NCI-H187 (cell line): Measurements from ENCODE around the gene RAB34.
"Not testable (repeated sequence)": the region's sequence is repeated elsewhere in the genome, so short reads cannot be mapped to it uniquely, and the experiment has no call there.

Experiments
- DNase-seq, 2 experiments: peaks; one replicate each; lab custom pipeline; 2025; lab: John Stamatoyannopoulos, UW

The RAB34 gene

GRCh38 chr17:28745786-28746411, 28.2 kb upstream of the RAB34 start:
- DNase-seq: no peak

DNA sequence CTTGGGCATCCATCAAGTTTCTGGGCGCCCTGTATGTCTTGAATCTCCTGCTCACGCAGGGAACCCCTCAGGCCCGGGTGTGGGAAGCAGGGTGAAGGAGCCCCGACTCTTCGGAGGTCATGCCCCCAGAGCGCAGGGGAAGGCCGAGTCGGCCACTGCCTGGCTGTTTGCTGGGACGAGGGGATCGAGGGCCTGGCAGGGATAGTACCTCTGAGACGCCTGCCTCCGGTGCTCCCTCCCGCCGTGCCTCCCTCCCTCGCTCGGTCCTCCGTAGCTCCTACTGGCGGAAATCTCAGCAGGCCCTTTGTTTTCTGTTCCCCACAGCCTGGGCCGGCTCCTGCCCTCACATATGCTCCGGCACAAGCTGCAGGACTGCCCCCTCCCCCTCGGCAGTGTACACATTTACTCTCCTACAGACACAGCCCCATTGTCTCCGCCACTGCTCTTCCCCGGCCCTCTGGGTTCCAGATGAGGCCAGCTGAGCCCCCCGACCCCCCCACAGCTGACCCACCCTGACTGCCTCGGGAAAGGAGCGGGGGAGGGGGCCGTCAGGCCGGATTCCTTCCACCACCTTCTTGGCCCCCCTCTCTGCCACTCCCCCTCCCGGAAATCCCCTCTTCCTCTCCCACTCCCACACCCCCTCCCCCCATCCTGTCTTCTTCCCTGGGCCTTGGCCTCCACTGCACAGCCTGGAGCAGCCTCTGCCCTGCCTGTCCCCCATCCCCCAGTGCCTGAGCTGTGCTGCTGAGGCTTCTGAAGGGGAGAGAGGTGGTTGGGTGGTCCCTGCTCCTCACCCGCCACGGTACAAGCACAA, 27.5 kb upstream of the RAB34 start:
- peak in 1 of 2 experiments; percentile 23 for DNase-seq

DNA sequence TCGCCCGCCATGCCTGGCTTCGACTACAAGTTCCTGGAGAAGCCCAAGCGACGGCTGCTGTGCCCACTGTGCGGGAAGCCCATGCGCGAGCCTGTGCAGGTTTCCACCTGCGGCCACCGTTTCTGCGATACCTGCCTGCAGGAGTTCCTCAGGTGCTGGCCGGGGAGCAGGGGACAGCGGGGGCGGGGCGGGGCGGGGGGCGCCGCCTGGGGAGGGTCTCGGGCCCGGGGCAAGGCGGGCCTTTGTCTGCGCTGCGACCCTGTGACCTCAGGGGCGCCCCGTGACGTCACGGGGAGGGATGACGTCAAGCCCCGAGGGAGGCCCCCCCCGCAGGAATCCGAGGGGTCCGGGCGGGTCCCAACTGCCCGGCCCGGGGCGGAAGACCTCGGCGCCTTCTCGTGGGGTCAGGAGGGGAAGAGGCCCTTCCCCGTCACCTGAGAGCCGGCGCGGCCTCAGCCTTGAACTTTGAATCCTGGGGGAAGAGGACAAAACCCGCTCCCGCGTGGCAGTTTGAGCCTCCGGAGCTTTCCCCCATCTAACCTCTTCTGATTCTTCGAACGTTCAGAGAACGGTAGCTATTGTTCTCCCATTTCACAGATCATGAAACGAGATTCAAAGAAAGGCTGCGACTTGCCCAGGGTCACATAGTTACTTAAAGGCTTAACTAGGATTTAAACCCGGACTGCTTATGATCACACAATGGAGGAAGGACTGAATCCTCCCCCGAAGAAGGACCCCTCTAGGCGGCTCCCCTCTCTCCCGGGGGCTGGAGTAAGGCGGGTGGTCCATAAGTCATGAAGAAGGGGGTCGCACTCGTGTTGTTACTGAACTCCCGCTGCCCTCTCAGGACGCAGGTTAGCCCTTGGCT, 26.7 kb upstream of the RAB34 start:
- no peak for DNase-seq

- peak; percentile 65 to 66 for DNase-seq
Observed at GRCh38 chr17:28743243-28744103, 25.8 kb upstream of the RAB34 start, which contains the start of gene TRAF4. Gene TRAF4 (plus strand): TSS chr17:28744011. CDS start chr17:28744113, 102 bp downstream.

GRCh38 chr17:28741358-28742349, 24.0 kb upstream of the RAB34 start:
- no peak for DNase-seq

- no peak for DNase-seq
Observed at GRCh38 chr17:28740406-28741357, 23.0 kb upstream of the RAB34 start.

DNA sequence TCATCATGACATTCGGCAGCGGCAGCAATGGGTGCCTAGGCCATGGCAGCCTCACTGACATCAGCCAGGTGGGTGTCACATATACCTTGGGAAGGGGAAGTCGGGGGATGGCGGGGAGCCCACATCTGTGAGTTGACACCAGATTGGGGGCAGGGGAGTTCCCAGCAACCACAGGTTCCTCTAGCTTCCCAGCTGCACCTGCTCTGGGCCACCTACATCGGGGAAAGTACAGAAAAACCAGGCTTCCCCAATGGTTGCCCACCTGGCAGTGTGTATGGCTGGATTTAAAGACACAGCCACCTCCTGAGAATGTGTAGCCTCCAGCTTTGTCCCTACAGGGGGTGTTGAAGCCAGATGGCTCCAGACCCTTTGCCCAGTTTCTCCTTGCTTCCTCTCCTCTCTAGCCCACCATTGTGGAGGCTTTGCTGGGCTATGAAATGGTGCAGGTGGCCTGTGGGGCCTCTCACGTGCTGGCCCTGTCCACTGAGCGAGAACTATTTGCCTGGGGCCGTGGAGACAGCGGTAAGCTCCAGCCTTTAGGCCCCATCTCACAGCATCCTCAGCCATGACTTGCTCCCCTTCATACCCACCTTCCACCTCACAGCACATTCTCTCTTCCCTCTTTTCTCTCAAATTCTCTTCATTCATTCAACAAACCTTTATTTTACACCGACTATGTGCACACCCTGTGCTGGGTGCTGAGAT, 21.2 kb upstream of the RAB34 start:
- no peak for DNase-seq

DNA sequence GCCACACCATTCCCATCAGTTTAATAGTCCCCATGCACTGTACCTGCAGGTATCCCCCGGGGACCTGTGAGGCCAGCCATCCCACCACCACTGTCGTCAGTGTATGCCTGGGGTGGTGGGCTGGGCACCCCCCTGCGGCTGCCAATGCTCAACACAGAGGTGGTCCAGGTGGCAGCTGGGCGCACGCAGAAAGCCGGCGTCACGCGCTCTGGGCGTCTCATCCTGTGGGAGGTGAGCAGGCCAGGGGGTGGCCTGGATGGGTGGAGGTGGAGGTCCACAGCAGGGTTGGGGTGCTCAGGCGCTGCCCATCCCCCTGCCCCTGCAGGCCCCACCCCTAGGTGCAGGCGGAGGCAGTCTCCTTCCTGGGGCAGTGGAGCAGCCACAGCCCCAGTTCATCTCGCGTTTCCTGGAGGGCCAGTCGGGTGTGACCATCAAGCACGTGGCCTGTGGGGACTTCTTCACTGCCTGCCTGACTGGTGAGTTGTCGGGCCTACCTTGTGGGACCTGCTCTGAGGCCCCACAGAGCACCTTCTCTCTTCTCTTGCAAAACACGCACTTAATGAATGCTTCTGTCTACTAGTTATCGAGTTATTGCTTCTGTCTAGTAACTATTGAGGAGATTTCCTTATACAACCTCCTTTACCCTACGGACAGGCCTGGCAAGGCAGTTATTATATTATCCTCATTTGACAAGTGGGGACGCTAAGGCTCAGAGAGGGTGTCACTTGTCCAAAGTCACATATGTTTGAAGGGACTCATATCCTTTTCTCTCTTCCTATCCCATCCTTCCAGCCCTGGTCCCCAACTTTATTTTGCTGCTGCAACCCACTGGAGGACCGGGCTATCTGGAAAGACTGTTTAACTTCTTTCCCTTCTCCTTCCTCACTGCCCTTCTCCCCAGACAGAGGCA, 20.4 kb upstream of the RAB34 start:
- no peak for DNase-seq

GRCh38 chr17:28737316-28737715, 19.6 kb upstream of the RAB34 start:
- DNase-seq: no peak

DNA sequence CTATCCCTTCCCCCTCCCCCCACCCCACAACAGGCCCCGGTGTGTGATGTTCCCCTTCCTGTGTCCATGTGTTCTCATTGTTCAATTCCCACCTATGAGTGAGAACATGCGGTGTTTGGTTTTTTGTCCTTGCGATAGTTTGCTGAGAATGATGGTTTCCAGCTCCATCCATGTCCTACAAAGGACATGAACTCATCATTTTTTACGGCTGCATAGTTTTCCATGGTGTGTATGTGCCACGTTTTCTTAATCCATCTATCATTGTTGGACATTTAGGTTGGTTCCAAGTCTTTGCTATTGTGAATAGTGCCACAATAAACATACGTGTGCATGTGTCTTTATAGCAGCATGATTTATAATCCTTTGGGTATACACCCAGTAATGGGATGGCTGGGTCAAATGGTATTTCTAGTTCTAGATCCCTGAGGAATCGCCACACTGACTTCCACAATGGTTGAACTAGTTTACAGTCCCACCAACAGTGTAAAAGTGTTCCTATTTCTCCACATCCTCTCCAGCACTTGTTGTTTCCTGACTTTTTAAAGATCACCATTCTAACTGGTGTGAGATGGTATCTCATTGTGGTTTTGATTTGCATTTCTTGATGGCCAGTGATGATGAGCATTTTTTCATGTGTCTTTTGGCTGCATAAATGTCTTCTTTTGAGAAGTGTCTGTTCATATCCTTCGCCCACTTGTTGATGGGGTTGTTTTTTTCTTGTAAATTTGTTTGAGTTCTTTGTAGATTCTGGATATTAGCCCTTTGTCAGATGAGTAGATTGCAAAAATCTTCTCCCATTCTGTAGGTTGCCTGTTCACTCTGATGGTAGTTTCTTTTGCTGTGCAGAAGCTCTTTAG, 18.5 kb upstream of the RAB34 start:
- DNase-seq: not testable (repeated sequence)

DNA sequence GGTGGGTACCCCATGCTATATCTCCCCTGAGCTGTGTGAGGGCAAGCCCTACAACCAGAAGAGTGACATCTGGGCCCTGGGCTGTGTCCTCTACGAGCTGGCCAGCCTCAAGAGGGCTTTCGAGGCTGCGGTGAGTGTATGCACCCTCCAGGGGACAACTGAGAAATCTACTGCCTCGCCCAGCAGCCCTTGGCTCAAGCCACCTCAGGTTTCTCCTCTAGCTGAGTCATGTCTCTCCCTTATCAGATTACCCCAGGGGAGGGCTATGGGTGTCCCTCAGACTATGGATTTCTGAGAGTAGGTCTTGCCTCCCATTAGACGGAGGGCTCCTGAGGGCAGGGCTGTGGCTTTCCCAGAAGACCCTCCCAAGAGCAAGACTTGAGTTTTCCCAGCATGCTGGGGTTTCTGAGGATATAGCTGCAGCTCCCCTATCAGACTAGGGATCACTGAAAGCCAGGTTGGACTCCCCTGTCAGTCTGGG, 17.6 kb upstream of the RAB34 start:
- no peak for DNase-seq

- no peak for DNase-seq
Observed at GRCh38 chr17:28734712-28735241, 17.1 kb upstream of the RAB34 start.

GRCh38 chr17:28733346-28733745, 15.7 kb upstream of the RAB34 start:
- no peak for DNase-seq

DNA sequence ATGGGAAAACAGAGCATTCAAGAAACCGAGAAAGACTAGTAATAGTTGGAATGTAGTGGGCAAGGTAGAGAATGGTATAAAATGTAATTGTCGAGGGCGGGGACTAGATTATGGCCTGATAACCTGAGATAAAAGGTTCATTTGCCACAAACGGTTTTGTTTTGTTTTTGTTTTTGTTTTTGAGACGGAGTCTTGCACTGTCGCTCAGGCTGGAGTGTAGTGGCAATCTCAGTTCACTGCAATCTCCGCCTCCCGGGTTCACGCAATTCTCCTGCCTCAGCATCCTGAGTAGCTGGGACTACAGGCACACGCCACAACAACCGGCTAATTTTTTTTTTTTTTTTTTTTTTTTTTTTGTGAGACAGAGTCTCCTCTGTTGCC, 12.3 kb upstream of the RAB34 start:
- DNase-seq: no peak

- peak; percentile 80 to 84 for DNase-seq
Observed at GRCh38 chr17:28728364-28729200, 10.9 kb upstream of the RAB34 start, which contains the start of gene NEK8. Gene NEK8 (plus strand): TSS chr17:28728788. CDS start chr17:28728814, 26 bp downstream.
